Mucosa of rectum (tissue), 2 donors: ENCODE data around the gene RHBDD3.
"Not testable (repeated sequence)": the region's sequence is repeated elsewhere in the genome, so short reads cannot be mapped to it uniquely, and the experiment has no call there.

Source experiments
- H3K27ac ChIP-seq, 2 donors: one replicate each; pipeline ENCODE4 v1.7.0; 2013; ENCODE audit warnings: inconsistent platforms in 2 of 2, low read depth in 2 of 2, low read length in 2 of 2
- H3K27me3 ChIP-seq, 2 donors: one replicate each; pipeline ENCODE4 v1.7.0; 2013; ENCODE audit warnings: low read length in 2 of 2; ENCODE audit not compliant: control insufficient read depth in 2 of 2, insufficient read depth in 2 of 2
- H3K36me3 ChIP-seq, 2 donors: one replicate each; pipeline ENCODE4 v1.7.0; 2013; ENCODE audit warnings: low read length in 2 of 2; ENCODE audit not compliant: control insufficient read depth in 2 of 2, insufficient read depth in 2 of 2
- H3K4me1 ChIP-seq, 2 donors: one replicate each; pipeline ENCODE4 v1.7.0; 2013; ENCODE audit warnings: low read length in 2 of 2, mild to moderate bottlenecking in 1 of 2; ENCODE audit not compliant: control insufficient read depth in 2 of 2, insufficient read depth in 2 of 2
- H3K4me3 ChIP-seq, 2 donors: one replicate each; pipeline ENCODE4 v1.7.0; 2013; ENCODE audit warnings: low read length in 2 of 2
- H3K9ac ChIP-seq, 2 donors: one replicate each; pipeline ENCODE4 v1.7.0; 2013; ENCODE audit warnings: low read length in 2 of 2, low read depth in 1 of 2, mild to moderate bottlenecking in 1 of 2
- H3K9me3 ChIP-seq, 2 donors: one replicate each; pipeline ENCODE4 v1.7.0; 2013; ENCODE audit warnings: low read length in 2 of 2; ENCODE audit not compliant: control insufficient read depth in 2 of 2
- donor health status: healthy.
- donor health status: Normal muscosa, but diverticular disease.

RHBDD3 gene

DNA sequence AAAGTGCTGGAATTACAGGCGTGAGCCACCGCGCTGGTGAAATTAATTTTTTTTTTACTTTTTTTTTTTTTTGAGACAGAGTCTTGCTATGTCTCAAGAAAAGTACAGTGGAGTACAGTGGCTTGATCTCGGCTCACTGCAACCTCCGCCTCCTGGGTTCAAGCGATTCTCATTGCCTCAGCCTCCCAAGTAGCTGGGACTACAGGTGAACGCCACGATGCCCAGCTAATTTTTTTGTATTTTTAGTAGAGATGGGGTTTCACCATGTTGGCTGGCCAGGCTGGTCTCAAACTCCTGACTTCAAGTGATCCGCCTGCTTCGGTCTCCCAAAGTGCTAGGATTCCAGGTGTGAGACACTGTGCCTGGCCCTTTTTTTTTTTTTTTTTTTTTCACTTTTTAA, 19.9 kb downstream of the RHBDD3 start:
- H3K9ac ChIP-seq, H3K9me3 ChIP-seq, H3K27ac ChIP-seq, H3K27me3 ChIP-seq, H3K36me3 ChIP-seq, H3K4me3 ChIP-seq, H3K4me1 ChIP-seq: not testable (repeated sequence)

DNA sequence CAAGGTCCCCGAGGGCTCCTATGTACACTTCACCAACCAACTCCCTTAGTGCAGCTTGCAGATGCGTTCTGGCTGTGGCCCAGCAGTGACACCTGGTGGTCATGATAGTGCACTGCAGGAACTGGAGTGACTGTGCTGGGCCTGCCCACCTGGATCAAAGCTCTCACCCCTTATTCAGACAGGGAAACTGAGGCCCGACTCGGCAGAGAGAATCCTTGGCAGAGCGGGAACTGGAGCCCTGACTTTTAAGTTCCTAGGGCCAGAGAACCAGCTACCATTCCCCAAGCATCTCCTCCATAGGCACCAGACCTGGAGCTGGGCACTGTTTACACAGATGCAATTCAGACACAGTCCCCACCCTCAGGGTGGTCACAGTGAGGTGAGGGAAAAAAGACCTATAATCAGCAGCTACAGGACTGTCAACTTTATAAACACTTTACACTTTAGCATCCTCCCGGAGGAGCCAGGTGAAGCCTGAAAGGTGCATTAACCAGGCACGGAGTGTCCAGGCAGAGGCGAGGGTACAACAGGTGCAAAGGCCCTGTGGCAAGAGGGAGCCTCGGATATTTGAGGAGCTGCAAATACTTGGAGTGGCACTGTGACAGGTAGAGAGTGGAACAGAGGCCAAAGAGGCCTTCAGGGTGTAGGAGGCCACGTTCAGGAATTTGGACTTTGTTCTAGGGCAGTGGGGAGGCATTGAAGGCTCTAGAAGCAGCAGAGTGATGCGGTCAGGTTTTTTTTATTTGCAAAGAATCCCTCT, 22.0 kb downstream of the RHBDD3 start:
- Histone ChIP-seq H3K4me3 (no peak overlapping the region), H3K4me1 (no peaks in the 10 kb centered on the region), H3K27me3 (no peaks in the 10 kb centered on the region), H3K36me3 (no peaks in the 10 kb centered on the region), H3K9ac (no peak overlapping the region), H3K27ac (no peak overlapping the region), H3K9me3 (peaks cover 0 to 3% of the 10 kb centered on the region in 2 donors)

DNA sequence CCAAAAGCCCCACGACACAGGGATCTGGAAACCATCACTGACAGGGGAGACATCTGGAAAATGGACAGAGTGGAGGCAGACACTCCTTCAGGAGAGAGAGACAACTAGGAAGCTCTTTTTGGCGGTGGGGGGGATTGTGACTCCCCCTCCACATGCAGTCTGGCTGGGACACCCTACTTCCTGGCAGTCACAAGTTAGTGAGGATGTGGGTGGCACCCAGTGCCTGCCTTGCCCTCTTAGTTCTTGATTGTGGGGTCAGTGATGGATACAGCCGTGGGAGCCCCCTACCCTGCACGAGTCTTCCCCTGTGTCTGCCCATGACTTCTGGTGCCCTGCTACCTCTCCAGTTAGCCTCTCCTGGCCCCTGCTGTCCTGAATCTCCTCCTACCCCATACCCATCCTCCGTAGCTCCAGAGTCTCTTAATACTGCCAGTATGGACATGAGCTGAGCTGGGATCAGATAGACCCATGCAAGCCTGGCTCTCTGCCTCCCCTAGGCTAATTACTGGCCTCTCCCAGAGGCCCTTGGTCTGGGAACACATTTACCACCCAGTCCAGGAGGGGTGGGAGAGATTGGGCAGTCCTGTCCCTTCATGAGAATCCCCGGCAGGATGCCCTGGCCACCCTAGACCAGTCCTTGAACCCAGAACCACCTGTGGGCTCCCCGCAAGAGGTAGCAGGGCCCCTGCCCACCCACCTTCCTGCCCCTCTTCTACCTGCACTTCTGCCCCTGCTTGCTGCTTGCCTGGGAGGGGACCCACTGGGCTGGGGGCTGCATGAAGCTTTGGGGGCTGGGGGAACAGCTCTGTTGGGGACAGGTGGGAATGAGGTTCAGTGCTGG, 22.8 kb downstream of the RHBDD3 start:
- Histone ChIP-seq H3K36me3 (no peaks in the 10 kb centered on the region), H3K4me1 (no peaks in the 10 kb centered on the region), H3K27me3 (no peaks in the 10 kb centered on the region), H3K4me3 (no peak overlapping the region), H3K9ac (no peak overlapping the region), H3K9me3 (peaks cover 0 to 3% of the 10 kb centered on the region in 2 donors), H3K27ac (no peak overlapping the region)

DNA sequence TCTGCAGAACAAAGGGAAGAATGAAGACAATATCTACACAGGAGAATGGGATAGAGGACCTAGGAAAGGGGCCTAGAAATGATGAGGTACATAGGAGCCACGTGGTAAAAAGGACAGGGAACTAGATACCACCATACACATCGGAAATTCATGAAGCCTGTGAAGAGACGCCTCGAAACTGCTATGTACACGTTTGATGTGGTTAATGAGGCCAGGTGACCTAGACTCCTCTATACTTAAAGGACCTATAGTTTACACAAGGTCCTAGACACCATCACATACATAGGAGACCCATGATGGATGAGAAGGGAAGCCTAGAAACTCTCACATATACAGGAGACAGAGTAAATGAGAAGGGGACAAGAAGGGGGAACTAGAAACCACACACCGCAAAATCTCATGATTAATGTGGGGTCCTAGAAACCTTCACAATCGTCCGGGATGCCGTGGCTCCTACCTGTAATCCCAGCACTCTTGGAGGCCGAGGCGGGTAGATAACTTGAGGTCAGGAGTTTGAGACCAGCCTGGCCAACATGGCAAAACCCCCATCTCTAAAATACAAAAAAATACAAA, 23.8 kb downstream of the RHBDD3 start:
- no peak overlapping the region for H3K4me3 ChIP-seq
- no peak overlapping the region for H3K9ac ChIP-seq
- no peak overlapping the region for H3K27ac ChIP-seq
- H3K36me3 ChIP-seq = no peaks in the 10 kb centered on the region
- no peaks in the 10 kb centered on the region for H3K4me1 ChIP-seq
- H3K27me3 ChIP-seq = no peaks in the 10 kb centered on the region
- H3K9me3 ChIP-seq = peaks cover 0 to 3% of the 10 kb centered on the region in 2 donors

DNA sequence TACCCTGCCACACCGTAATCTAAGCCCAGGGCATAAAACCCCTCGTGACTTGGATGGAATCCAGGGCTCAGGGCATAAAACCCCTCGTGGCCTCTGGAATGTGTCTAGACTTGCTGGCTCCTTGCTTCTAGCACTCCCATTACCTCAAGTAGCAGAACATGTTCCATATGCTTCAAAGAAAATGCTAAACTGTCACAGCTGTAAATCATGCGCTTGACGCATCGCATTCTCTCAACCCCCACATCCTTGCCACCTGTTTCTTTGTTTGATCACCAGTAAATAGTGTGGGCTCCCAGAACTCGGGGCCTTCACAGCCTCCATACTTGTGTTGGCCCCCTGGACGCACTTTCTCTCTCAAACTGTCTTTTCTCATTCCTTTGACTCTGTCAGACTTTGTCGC, 27.3 kb downstream of the RHBDD3 start:
- H3K9ac ChIP-seq, H3K27me3 ChIP-seq, H3K27ac ChIP-seq, H3K4me1 ChIP-seq, H3K4me3 ChIP-seq, H3K9me3 ChIP-seq, H3K36me3 ChIP-seq: not testable (repeated sequence)

DNA sequence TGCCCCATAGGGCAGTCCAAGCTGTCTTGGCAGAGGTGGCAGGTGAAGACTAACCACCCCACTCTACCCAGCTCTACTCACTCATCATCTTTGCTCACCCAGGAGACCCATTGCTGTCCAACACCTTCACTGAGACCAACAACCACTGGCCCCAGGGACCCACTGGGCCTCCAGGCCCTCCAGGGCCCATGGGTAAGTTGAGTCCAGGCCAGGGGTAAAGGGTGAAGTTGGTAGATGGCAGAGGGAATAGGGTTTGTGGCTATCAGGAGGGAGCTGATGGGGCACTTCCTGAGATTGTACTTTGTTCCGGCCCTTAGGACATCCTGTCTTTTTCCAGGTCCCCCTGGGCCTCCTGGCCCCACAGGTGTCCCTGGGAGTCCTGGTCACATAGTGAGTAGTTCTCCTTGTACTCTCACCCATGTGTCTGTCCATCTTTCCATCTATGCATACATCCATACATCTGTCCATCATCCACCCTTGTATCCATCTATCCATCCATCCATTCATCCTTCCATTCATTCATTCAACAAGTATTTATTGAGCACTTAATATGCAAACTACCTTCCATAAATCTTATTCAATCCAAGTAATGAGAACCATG, 34.4 kb downstream of the RHBDD3 start:
- no peaks in the 10 kb centered on the region for H3K36me3 ChIP-seq
- H3K4me3 ChIP-seq = no peak overlapping the region
- no peak overlapping the region for H3K27ac ChIP-seq
- no peaks in the 10 kb centered on the region for H3K9me3 ChIP-seq
- no peaks in the 10 kb centered on the region for H3K4me1 ChIP-seq
- no peaks in the 10 kb centered on the region for H3K27me3 ChIP-seq
- H3K9ac ChIP-seq = no peak overlapping the region

DNA sequence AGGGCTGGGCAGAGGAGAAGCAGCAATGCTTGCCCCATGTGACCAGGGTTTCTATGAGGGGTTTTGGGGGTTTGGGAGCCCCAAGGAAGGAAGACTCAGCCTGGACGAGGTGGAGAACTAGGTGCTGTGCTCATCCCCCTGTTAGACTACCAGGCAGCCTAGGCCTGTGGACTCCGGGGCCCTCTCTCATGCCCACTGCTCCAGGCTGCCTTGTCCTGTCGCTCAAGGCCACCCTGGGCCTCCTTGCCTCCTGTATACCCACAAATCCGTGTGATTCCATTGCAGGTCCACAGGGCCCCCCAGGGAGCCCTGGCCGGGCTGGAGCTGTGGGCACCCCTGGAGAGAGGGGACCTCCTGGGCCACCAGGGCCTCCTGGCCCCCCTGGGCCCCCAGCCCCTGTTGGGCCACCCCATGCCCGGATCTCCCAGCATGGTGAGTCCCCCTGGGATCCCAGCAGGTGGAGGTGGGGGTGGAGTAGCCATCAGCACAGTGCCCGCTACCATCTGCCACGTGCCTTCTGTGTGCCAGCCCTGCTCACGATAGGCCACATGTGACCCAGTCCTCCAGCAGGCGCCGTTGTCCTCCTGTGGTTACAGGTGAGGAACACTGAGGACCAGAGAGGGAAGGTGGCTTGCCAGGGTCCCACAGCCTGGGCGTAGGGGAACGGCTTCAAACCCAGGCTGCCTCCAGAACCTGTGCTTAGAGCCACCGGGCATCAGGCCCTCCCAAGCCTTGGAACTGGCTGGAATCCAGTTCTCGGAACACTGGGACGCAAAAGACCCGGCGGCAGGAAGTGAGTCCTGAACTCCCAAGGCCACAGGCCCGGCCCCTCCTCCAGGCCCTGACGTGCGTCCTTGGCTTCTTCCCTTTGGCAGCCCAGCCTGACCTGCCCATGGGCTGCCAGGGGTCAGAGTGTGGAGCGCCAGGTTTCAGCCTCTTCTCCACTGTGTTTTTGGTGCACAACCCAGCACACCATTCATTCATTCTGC, 35.5 kb downstream of the RHBDD3 start:
- Histone ChIP-seq H3K9me3 (no peaks in the 10 kb centered on the region), H3K4me1 (no peaks in the 10 kb centered on the region), H3K27me3 (no peaks in the 10 kb centered on the region), H3K9ac (no peak overlapping the region), H3K36me3 (no peaks in the 10 kb centered on the region), H3K27ac (no peak overlapping the region), H3K4me3 (no peak overlapping the region)

DNA sequence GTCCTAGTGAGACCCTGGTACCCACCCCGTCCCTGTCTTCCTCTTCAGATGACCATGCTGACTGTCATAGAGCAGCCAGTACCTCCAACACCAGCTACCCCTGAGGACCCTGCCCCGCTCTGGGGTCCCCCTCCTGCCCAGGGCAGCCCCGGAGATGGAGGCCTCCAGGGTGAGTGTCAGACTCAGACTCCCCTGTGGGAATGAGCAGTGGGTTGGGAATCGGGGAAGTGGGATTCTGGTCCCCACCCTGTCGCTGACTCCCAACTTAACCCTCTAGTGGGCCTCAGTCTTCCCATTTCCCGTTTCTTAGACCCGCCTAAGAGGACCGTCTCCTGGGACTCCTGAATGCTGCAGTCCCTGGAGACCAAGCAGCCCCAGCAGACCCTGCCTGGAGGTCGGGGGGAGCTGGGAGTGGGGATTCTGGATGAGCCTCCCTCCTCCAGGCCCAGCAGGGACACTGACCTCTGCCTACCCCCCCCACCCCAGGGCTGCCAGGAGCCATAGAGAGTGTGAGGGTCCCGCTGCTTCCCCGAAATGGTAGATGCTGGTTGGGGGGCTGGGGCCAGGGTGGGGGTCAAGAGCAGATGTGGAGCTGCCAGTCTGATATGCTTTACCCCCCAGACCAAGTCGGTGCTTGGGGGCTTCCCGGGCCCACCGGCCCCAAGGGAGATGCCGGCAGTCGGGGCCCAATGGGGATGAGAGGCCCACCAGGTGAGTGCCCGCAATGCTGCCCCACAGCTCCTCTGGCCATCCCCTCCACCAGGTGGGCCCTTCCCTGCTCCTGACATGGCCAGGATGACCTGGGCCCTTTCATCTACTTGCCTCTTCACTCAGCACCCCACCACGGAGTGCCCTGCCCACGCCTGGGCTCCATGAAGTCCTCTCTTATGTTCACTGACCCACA, 36.6 kb downstream of the RHBDD3 start:
- Histone ChIP-seq H3K9ac (no peak overlapping the region), H3K4me3 (no peak overlapping the region), H3K4me1 (no peaks in the 10 kb centered on the region), H3K9me3 (no peaks in the 10 kb centered on the region), H3K27me3 (no peaks in the 10 kb centered on the region), H3K36me3 (no peaks in the 10 kb centered on the region), H3K27ac (no peak overlapping the region)
